GM12872 (cell line): ENCODE data around the gene KCNQ1.

Experiments used
- TF ChIP-seq, protein P1 (sequence below): IDR thresholded peaks from 3 replicates; pipeline ENCODE4 v1.5.1; 2011; ENCODE audit warnings: low read depth, mild to moderate bottlenecking, low read length, moderate library complexity; ENCODE audit not compliant: insufficient read depth

Gene KCNQ1

DNA sequence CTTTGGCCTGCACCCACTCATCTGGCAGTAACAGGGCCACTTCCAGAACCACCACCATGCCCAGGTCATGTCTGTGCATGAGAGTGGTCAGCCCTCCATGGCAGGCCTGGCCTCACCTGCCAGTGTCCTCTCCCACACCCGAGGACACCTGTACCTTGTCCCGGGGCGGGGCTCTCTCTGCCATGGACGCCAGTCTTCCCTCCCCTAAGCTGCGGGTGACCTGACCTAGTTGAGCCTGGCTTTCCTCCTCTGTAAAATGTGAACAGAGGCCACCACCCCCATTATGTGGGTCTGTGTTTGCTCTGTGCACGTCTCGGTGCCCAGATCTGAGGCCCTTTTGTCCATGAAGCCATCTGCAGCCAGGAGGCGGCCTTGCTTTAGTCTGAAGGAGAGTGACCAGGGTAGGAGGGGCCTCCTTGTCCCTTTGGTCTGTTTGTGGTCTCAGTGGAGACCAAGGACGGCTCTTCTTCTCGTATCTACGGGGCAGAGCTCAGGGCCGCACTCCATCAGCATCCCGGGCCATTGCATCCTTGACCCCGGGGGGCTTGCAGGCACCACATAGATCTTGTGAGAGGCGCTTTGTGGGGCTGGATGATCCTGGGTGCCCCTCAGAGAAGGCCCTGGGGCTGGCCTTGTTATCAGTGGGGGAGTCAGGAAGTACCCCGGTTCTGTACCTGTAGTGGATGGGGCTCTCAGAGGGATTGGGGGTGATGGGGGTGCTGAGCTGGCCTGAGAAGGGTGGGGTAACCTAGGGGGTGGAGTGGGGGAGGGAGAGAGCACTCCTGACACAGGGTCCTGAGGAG lies 121.6 kb downstream of the KCNQ1 start:
- TF ChIP-seq, protein P1, sequence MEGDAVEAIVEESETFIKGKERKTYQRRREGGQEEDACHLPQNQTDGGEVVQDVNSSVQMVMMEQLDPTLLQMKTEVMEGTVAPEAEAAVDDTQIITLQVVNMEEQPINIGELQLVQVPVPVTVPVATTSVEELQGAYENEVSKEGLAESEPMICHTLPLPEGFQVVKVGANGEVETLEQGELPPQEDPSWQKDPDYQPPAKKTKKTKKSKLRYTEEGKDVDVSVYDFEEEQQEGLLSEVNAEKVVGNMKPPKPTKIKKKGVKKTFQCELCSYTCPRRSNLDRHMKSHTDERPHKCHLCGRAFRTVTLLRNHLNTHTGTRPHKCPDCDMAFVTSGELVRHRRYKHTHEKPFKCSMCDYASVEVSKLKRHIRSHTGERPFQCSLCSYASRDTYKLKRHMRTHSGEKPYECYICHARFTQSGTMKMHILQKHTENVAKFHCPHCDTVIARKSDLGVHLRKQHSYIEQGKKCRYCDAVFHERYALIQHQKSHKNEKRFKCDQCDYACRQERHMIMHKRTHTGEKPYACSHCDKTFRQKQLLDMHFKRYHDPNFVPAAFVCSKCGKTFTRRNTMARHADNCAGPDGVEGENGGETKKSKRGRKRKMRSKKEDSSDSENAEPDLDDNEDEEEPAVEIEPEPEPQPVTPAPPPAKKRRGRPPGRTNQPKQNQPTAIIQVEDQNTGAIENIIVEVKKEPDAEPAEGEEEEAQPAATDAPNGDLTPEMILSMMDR, result no peak

DNA sequence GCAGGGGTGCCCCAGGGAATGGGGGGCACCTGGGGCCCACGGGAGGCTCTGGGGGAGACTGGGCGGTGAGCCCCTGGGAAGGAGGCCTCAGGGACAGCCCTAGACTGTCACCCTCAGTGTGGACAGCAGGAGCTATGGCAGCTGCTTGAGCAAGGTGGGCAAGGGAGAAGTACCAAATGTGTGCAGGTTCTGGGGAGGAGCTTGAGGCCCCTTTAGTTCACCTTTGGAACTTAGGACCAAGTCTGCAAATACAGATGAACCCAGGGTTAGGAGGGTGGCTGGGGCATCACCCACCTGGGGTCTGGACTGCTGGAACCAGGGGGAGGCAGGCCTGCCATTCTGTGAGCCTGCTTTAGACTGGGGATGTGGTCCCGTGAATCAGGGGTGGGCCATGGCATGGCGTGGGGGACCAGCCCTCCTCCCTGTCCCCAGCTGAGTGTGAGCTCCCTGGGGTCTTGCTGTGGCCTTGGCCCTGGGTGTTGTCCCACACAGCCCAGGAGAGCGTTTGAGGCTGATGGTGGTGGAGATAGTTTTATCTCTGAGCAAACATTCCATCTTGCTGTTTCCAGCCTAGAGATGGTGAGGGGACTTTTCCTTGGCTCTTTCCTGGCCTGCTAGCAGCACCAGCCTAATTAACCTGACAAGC lies 122.3 kb downstream of the KCNQ1 start:
- TF ChIP-seq, protein P1, result no peak

DNA sequence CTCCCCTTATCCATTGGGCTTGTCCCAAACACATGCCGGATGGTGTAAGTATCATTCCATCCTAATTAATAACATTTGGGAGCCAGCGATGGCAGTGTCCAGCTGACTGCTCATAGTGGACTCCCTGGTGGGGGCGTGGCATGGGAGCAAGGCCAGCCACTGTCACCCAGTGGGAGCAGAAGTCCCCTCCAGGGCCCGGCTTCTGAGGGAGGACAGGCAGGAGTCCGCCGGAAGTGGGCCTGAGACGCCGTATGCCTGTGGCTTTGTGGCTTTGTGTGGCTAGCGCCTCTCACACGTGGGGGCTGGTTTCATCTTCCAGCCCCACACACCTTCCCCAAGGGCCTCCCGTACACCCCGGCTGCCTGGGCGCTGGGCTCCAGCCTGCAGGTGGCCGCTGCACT lies 124.5 kb downstream of the KCNQ1 start:
- TF ChIP-seq, protein P1, result no peak

DNA sequence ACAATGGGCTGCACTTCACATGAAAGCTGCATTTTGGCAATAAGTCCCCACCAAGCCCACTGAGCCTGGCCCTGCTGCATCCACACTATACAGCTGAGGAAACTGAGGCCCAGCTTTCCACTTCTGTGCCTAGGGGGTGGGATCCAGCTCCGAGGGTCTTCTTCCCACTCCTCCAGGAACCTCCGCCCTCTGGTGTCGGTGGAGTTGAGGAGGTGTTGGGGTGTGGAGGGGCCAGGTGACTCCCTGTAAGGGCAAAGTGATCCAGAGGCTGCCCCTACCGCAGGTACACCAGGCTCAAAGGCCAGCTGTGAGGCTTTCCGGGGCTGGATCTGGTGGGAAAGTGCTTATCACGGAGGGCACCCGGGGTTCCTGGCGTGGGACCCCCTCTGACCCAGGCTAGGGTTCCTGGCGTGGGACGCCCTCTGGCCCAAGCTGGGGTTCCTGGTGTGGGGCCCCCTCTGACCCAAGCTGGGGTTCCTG lies 125.0 kb downstream of the KCNQ1 start:
- TF ChIP-seq, protein P1, result no peak

DNA sequence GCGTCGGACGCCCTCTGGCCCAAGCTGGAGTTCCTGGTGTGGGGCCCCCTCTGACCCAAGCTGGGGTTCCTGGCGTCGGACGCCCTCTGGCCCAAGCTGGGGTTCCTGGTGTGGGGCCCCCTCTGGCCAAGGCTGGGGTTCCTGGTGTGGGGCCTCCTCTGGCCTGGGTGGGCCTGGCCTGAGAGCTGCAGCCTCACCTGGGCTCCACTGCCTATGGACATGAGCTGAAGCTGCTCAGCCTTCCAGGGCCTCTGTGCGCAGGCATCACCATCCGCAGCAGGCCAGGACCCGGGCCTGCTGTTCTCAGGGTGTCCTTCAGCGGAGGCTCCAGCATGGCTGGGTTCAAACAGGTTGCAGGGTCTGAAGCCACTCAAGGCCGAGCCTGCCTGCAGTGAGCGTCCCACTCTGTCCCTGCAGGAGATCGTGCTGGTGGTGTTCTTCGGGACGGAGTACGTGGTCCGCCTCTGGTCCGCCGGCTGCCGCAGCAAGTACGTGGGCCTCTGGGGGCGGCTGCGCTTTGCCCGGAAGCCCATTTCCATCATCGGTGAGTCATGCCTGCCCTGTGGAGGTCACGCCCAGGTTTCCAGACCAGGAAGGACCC lies 125.5 kb downstream of the KCNQ1 start:
- TF ChIP-seq, protein P1, result no peak

DNA sequence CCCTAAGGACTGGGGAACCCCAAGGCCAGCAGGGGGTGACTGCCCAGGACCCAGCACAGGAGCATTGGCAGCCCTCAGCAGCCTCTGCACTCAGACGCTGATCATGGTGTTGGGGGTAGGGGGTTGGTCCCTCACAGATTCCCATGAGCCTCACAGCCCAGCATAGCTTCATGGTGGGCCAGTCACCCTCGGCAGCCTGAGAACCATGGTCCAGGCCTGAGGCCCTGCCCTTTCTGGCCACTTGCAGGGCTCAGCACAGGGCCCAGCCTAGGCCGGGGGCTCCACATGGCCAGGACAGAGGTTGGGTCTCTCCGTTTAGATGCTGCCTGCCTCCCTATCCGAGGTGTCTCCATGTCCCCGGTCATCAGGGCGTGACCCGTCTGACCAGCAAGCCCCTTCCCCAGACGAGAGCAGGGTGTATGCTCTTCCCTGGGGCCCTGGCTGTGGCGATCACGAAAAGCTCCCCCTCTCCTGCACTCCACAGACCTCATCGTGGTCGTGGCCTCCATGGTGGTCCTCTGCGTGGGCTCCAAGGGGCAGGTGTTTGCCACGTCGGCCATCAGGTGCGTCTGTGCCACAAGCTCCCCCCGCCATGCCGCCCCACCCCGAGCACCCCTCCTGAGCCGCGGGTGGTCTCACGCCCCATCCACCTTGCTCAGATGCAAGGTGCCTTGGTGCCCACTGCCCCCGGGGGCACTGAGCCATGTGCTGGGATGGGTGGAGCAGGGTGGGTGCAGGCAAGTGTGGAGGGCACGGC lies 126.2 kb downstream of the KCNQ1 start:
- TF ChIP-seq, protein P1, result no peak
